AG10803 (cell line): ENCODE measurements around the gene COL18A1.
"Not testable (repeated sequence)": the region's sequence is repeated elsewhere in the genome, so short reads cannot be mapped to it uniquely, and the experiment has no call there.

Experiments used
- DNase-seq: peaks from one replicate; pipeline ENCODE4 v3.0.0; 2010; ENCODE audit warnings: low read depth
- H3K4me3 ChIP-seq: 2 replicates; pipeline ENCODE4 v1.5.1; 2011; ENCODE audit warnings: mild to moderate bottlenecking, low read length, control low read depth
- CTCF ChIP-seq: conservative IDR thresholded peaks from 2 replicates; pipeline ENCODE4 v1.5.1; 2011; ENCODE audit warnings: mild to moderate bottlenecking, low read length, control low read depth, inconsistent platforms

Gene COL18A1

GRCh38 chr21:45502600-45502999 lies 97.6 kb downstream of the COL18A1 start:
- no peak overlapping the region for H3K4me3 ChIP-seq
- TF ChIP-seq CTCF, result no peak
- DNase-seq, result no peak

- not testable (repeated sequence) for H3K4me3 ChIP-seq, DNase-seq
Observed at GRCh38 chr21:45503226-45503625, 98.3 kb downstream of the COL18A1 start.

- no peak overlapping the region for H3K4me3 ChIP-seq
- TF ChIP-seq CTCF, result no peak
- DNase-seq, result no peak
Observed at GRCh38 chr21:45504021-45504515, 99.1 kb downstream of the COL18A1 start.

GRCh38 chr21:45504516-45505415 lies 99.8 kb downstream of the COL18A1 start:
- DNase-seq, result no peak
- TF ChIP-seq CTCF, result no peak
- no peak overlapping the region for H3K4me3 ChIP-seq

GRCh38 chr21:45505416-45506021 lies 100.6 kb downstream of the COL18A1 start:
- no peak overlapping the region for H3K4me3 ChIP-seq
- TF ChIP-seq CTCF, result no peak
- no peak for DNase-seq

- TF ChIP-seq CTCF, result no peak
- no peak for DNase-seq
- no peak overlapping the region for H3K4me3 ChIP-seq
Observed at GRCh38 chr21:45506241-45506817, 101.4 kb downstream of the COL18A1 start.

GRCh38 chr21:45506836-45507522 lies 102.0 kb downstream of the COL18A1 start:
- no peak for TF ChIP-seq CTCF
- no peak overlapping the region for H3K4me3 ChIP-seq
- DNase-seq, result no peak
